Measurements from ENCODE around the gene TMEM108. TPM values are rescaled to one million over a fixed set of nuclear protein-coding genes. Genes with fewer than 3 reads are reported as not detected.

TMEM108 gene
- polyA plus RNA-seq, 1 donor from 2014 or later: 2.1 TPM

DNA sequence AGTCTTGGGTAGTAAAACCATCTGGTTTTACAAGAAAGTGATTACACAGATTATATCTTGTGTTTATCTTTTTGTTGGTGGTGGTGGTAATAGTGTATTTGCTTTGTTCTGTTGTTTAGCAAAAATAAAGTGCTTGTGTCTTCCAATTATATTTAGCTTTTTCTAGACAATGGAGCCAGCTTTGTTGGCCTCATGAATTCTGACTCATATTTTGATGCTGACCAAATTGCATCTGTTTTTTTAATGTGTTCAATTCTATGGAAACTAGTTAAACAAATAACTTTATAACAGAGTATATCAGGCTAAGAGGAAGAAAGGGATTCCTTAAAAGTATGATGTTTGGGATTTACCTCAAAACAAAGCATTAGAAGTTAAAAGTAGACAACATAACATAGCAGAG, 292.3 kb downstream of the TMEM108 start (continued):
- TF ChIP-seq, protein P1, sequence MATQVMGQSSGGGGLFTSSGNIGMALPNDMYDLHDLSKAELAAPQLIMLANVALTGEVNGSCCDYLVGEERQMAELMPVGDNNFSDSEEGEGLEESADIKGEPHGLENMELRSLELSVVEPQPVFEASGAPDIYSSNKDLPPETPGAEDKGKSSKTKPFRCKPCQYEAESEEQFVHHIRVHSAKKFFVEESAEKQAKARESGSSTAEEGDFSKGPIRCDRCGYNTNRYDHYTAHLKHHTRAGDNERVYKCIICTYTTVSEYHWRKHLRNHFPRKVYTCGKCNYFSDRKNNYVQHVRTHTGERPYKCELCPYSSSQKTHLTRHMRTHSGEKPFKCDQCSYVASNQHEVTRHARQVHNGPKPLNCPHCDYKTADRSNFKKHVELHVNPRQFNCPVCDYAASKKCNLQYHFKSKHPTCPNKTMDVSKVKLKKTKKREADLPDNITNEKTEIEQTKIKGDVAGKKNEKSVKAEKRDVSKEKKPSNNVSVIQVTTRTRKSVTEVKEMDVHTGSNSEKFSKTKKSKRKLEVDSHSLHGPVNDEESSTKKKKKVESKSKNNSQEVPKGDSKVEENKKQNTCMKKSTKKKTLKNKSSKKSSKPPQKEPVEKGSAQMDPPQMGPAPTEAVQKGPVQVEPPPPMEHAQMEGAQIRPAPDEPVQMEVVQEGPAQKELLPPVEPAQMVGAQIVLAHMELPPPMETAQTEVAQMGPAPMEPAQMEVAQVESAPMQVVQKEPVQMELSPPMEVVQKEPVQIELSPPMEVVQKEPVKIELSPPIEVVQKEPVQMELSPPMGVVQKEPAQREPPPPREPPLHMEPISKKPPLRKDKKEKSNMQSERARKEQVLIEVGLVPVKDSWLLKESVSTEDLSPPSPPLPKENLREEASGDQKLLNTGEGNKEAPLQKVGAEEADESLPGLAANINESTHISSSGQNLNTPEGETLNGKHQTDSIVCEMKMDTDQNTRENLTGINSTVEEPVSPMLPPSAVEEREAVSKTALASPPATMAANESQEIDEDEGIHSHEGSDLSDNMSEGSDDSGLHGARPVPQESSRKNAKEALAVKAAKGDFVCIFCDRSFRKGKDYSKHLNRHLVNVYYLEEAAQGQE (IDR thresholded peaks at IDR 0.05; ENCODE audit: borderline replicate concordance): no peak
- TF ChIP-seq MXI1 (conservative IDR thresholded peaks at IDR 0.05; ENCODE audit: poor library complexity, severe bottlenecking): no peak

DNA sequence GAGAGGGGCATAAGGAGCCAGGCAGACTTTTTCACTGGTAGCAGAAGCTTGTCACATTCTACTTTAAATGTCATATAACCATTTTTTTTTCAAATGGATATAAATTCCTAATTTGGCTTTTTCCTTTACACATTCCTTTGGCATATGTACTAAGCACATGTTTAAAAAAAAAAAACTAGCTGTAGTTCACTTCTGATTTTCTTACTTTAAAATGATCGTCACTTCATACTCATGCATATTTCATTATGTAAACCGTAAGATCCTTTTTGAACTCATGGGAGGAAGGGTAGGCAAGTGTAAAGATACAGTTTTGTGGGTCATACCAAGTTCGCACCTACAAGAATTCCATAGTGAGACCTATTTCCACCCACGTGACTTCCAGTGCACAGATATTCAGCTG, 316.5 kb downstream of the TMEM108 start:
- no peak overlapping the region for H3K27ac ChIP-seq (ENCODE audit: low read length)
- H3K36me3 ChIP-seq (ENCODE audit: insufficient read depth, low read length): no peaks in the 10 kb centered on the region
- no peaks in the 10 kb centered on the region for H3F3A ChIP-seq (ENCODE audit: insufficient read depth, low read length, poor library complexity, severe bottlenecking)
- TF ChIP-seq TAF1 (IDR thresholded peaks at IDR 0.05; ENCODE audit: low read depth): no peak
- TF ChIP-seq, protein P2, sequence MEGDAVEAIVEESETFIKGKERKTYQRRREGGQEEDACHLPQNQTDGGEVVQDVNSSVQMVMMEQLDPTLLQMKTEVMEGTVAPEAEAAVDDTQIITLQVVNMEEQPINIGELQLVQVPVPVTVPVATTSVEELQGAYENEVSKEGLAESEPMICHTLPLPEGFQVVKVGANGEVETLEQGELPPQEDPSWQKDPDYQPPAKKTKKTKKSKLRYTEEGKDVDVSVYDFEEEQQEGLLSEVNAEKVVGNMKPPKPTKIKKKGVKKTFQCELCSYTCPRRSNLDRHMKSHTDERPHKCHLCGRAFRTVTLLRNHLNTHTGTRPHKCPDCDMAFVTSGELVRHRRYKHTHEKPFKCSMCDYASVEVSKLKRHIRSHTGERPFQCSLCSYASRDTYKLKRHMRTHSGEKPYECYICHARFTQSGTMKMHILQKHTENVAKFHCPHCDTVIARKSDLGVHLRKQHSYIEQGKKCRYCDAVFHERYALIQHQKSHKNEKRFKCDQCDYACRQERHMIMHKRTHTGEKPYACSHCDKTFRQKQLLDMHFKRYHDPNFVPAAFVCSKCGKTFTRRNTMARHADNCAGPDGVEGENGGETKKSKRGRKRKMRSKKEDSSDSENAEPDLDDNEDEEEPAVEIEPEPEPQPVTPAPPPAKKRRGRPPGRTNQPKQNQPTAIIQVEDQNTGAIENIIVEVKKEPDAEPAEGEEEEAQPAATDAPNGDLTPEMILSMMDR (IDR thresholded peaks at IDR 0.05; ENCODE audit: poor library complexity, severe bottlenecking): no peak
- no peak for TF ChIP-seq RAD21 (conservative IDR thresholded peaks at IDR 0.05)
- no peak for TF ChIP-seq SMC3 (conservative IDR thresholded peaks at IDR 0.05; ENCODE audit: poor library complexity)
- no peak for TF ChIP-seq EP300 (conservative IDR thresholded peaks at IDR 0.05; ENCODE audit: poor library complexity, severe bottlenecking)
- no peak for TF ChIP-seq MXI1 (conservative IDR thresholded peaks at IDR 0.05; ENCODE audit: poor library complexity, severe bottlenecking)
- TF ChIP-seq, protein P1 (IDR thresholded peaks at IDR 0.05; ENCODE audit: borderline replicate concordance): no peak
- TF ChIP-seq POLR2AphosphoS5 (IDR thresholded peaks at IDR 0.05): no peak
- no peak for TF ChIP-seq EZH2 (IDR thresholded peaks at IDR 0.05; ENCODE audit: borderline replicate concordance, insufficient read depth, low read length, poor library complexity, severe bottlenecking)
- no peaks in the 10 kb centered on the region for H3K9me2 ChIP-seq (ENCODE audit: insufficient read depth, low read length)
- H3K27me3 ChIP-seq (ENCODE audit: insufficient read depth, low read depth, low read length): no peaks in the 10 kb centered on the region
- no peak overlapping the region for H3K4me3 ChIP-seq (ENCODE audit: low read length)
- no peak overlapping the region for H2AFZ ChIP-seq (ENCODE audit: low read depth, low read length)
- no peaks in the 10 kb centered on the region for H4K20me1 ChIP-seq (ENCODE audit: insufficient read depth)
- no peaks in the 10 kb centered on the region for H3K9me3 ChIP-seq (ENCODE audit: low read length)
- no peak overlapping the region for H3K9ac ChIP-seq (ENCODE audit: low read length)
- H3K4me2 ChIP-seq (ENCODE audit: low read length): no peak overlapping the region
- no peaks in the 10 kb centered on the region for H3K79me2 ChIP-seq (replicated peaks; ENCODE audit: insufficient read depth, low read length)

All from neural cell (in vitro differentiated cells).